PFSK-1 (cell line): ENCODE results near the gene LGALS7B.

Source experiments
- POLR2AphosphoS5 ChIP-seq: IDR thresholded peaks from 2 replicates; pipeline ENCODE4 v1.6.1; 2012; ENCODE audit warnings: low read depth, mild to moderate bottlenecking, control low read depth, low read length, moderate library complexity
- REST ChIP-seq, 2 experiments: IDR thresholded peaks; 2 replicates each; pipeline versions ENCODE4 v1.6.1 to v1.8.0; 2011 to 2012; ENCODE audit warnings: low read depth in 2 of 2, low read length in 2 of 2, control low read depth in 1 of 2, inconsistent platforms in 1 of 2, mild to moderate bottlenecking in 1 of 2, moderate library complexity in 1 of 2; ENCODE audit not compliant: insufficient read depth in 1 of 2
- SIN3A ChIP-seq: IDR thresholded peaks from 2 replicates; pipeline ENCODE4 v1.6.1; 2012; ENCODE audit warnings: mild to moderate bottlenecking, low read length, moderate library complexity, borderline replicate concordance; ENCODE audit not compliant: insufficient read depth
- TAF1 ChIP-seq: IDR thresholded peaks from 2 replicates; pipeline ENCODE4 v1.6.1; 2012; ENCODE audit warnings: low read length, control low read depth, borderline replicate concordance; ENCODE audit not compliant: insufficient read depth

DNA sequence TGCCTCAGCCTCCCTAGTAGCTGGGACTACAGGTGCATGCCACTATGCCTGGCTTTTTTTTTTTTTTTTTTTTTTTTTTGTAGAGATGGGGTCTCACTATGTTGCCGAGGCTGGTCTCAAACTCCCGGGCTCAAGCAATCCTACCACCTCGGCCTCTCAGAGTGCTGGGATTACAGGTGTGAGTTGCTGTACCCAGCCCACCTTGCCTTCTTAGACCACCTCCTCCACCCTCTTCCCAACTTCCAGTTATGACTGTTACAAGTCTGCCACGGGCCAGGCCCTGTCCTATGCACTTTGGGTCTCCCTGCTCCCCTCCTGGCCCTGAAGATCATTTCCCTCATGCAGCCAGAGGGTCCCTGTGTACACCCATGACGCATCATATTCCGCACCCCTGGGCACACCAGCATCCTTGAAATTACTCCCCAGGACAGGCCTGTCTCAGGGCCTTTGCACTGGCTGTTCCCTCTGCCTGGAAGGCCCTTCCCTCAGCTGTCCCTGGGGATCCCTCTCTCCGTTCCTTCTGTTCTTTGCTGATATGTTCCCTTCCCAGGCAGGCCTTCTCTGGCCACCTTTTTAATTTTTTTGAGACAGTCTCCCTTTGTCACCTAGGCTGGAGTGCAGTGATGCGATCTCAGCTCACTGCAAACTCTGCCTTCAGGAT lies 20.7 kb downstream of the LGALS7B start:
- no peak for TF ChIP-seq POLR2AphosphoS5
- TF ChIP-seq TAF1: no peak
- TF ChIP-seq SIN3A: no peak
- no peak for TF ChIP-seq REST (IDR thresholded peaks at IDR 0.05; ENCODE audit: insufficient read depth in 1 of 2, low read depth in 2 of 2, low read length in 2 of 2)
